ENCODE measurements around the gene TEX261. TPM values are rescaled to one million over a fixed set of nuclear protein-coding genes. Genes with fewer than 3 reads are reported as not detected.
A peak's percentile ranks its signal among the peaks of the same experiment; 100 is the strongest.

Gene TEX261
- total and polyA plus RNA-seq, 8 donors, result 19.0 to 46.2 (median 41.6) TPM

DNA sequence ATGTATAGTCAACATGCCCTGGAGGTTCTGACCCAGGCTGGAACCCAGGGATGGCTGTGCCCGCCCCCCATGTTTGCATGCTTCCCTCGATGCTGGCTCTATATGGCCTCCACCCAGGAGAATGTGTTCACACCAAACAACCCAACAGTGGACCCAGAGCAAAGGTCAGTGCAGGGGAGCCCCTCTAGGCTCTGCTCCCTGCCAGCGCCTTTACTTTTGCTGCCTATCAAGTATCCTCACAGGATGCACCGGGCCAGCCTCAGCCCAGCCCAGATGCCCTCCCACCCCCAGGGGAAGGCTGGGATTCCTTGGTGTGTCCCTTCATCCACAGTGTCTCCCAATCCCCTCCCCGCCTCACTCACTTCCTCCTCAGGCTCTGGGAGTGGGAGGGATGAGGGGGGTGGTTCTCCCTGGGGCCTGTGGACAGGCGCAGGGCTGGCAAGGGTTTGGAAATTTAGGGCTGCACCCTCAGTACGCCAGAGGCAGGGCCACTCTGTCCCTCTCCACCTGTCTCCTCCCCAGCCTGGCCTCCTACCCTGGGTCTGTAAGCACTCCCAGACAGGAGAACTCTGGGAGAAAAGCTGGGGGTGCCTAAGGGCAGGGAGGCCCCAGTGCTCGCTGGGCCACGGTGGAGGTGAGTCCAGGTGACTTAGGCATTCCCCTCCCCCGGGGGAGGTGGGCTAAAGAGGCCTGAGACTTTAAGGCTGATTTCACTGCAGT, 56.6 kb downstream of the TEX261 start:
- ATAC-seq (no peak), DNase-seq (no peak)
- TF ChIP-seq, protein P1, sequence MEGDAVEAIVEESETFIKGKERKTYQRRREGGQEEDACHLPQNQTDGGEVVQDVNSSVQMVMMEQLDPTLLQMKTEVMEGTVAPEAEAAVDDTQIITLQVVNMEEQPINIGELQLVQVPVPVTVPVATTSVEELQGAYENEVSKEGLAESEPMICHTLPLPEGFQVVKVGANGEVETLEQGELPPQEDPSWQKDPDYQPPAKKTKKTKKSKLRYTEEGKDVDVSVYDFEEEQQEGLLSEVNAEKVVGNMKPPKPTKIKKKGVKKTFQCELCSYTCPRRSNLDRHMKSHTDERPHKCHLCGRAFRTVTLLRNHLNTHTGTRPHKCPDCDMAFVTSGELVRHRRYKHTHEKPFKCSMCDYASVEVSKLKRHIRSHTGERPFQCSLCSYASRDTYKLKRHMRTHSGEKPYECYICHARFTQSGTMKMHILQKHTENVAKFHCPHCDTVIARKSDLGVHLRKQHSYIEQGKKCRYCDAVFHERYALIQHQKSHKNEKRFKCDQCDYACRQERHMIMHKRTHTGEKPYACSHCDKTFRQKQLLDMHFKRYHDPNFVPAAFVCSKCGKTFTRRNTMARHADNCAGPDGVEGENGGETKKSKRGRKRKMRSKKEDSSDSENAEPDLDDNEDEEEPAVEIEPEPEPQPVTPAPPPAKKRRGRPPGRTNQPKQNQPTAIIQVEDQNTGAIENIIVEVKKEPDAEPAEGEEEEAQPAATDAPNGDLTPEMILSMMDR (IDR thresholded peaks at IDR 0.05), result no peak

DNA sequence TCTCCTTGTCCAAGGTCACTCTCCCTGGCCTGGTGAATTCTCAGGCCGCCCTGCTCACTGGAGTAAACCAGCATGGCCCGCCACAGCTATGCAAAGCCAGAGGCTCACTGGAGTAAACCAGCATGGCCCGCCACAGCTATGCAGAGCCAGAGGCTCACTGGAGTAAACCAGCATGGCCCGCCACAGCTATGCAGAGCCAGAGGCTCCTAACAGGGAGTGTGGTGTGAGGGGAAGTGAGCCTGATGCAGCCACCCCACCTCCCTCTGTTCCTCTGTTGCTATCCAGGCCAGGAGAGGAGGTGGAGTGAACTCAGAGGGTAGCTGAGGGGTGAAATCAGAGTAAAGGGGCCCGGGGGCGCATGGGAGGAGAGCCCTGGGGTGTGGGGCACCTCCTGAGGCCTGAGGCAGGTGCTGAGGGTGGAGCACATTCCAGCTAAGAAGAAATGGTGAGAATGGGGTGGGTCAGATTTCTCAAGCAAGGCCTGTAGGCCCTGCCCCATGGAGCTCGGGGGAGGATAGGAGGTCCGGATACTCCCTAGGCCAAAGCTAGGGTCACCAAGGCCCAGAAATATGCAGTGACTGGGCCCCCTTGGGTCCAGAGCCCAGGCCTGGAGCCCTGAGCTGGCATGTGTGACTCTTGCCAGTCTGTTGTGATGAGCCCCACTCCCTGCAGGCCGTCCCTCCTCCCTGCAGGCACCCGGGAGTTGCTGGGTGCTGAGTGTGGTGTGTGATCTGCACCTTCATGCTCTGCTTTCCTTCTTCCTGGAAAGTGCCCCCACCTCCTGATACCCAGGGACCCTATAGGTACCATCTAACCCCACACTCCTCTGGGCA, 57.5 kb downstream of the TEX261 start:
- FAIRE-seq (no peak), ATAC-seq (no peak)
- no peak overlapping the region for H3K27ac ChIP-seq

More for the DNA sequence above, 56.6 kb downstream of the TEX261 start:
- Histone ChIP-seq H3K4me3 (no peak overlapping the region), H3K27me3 (no peaks in the 10 kb centered on the region), H3K27ac (no peak overlapping the region), H3K9me3 (no peaks in the 10 kb centered on the region), H3K36me3 (no peaks in the 10 kb centered on the region), H3K4me1 (no peaks in the 10 kb centered on the region)
- FAIRE-seq, result no peak
- 76 to 81% methylated on average over 10 of the region's 10 CpGs for WGBS, 2 donors
- intact Hi-C loops (cut with DNase I), result loop anchor here in 1 of 3 donors (10.0 kb wide), 1 partner anchor 153 kb away; no protein-coding TSS in a partner anchor

DNA sequence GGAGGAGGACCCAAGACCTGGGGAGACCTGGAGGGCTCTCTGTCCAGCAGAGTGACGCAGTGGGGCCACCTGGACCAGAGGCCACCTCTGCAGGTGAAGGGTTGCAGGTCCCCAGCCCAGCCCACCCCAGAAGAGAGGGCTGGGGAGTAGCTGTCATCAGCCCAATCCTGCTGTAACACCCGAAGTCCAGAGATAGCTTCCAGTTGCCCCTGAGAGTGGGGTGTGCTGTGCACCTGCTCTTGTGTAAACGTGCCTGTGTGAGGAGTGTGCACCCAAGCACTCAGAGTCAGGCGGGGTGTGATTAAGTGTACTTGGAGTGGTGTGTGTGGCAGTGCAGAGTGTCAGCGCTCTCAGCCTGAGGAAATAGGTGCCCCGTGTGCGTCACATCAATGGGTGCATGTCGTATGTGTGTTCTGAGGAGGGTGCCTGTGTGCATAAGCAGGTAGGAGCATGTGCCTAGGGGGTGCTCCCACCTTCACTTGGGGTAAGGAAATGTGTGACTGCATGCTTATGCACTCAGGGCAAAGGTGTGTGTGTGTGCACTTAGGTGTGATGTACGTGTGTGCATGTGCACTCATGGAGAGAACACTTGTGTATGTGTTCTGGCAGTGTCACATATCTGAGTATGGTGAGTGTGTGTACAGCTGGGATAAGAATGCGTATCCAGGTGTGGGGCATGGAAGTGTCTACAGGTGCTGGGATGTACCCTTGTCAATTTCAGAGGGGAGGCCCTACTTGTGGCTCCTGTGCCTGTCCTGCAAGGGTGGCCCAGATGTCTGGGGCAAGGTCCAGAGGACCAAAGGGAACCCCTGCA, 58.3 kb downstream of the TEX261 start:
- no peaks in the 10 kb centered on the region for H3K9me3 ChIP-seq

More for the DNA sequence above, 57.5 kb downstream of the TEX261 start:
- no peaks in the 10 kb centered on the region for H3K27me3 ChIP-seq
- TF ChIP-seq, protein P1 (IDR thresholded peaks at IDR 0.05), result no peak
- H3K9me3 ChIP-seq, result no peaks in the 10 kb centered on the region
- 71 to 91% methylated on average over 10 of the region's 10 CpGs for WGBS, 2 donors
- H3K4me3 ChIP-seq, result no peak overlapping the region
- no peaks in the 10 kb centered on the region for H3K4me1 ChIP-seq
- no peaks in the 10 kb centered on the region for H3K36me3 ChIP-seq
- DNase-seq, result peak in 1 of 6 donors; percentile 31
- intact Hi-C loops (cut with DNase I), result loop anchor here in 1 of 3 donors (10.0 kb wide), 1 partner anchor 152 kb away; no protein-coding TSS in a partner anchor

More for the DNA sequence above, 58.3 kb downstream of the TEX261 start:
- WGBS, 2 donors, result 76 to 82% methylated on average over 10 of the region's 10 CpGs
- TF ChIP-seq, protein P1 (IDR thresholded peaks at IDR 0.05), result no peak
- no peaks in the 10 kb centered on the region for H3K4me1 ChIP-seq
- H3K36me3 ChIP-seq, result no peaks in the 10 kb centered on the region
- ATAC-seq, result peak in 1 of 4 donors; percentile 25
- no peak overlapping the region for H3K4me3 ChIP-seq
- peak in 2 of 6 donors; percentile 6 to 24 for DNase-seq
- H3K27ac ChIP-seq, result no peak overlapping the region
- intact Hi-C loops (cut with DNase I), result loop anchor here in 1 of 3 donors (10.0 kb wide), 1 partner anchor 152 kb away; no protein-coding TSS in a partner anchor
- H3K27me3 ChIP-seq, result no peaks in the 10 kb centered on the region
- FAIRE-seq, result no peak

Other genes with a start within 250 kb of the TEX261 start
- 1 to 10 TPM; 2.6 to 5.5 (median 4.0) TPM for gene ADD2, start 226.7 kb downstream of the TEX261 start, total RNA-seq
- gene ADD2, start 226.7 kb downstream of the TEX261 start, polyA plus RNA-seq, result 1 to 10 TPM in 1 of 2 donors, under 1 TPM in 1; 0.38 to 1.2 TPM
- under 1 TPM in 1 of 6 donors, not detected in 5; 0.83 TPM for gene FIGLA, start 204.2 kb downstream of the TEX261 start, total RNA-seq
- gene FIGLA, start 204.2 kb downstream of the TEX261 start, polyA plus RNA-seq, result 1 to 10 TPM in 1 of 2 donors, not detected in 1; 1.1 TPM
- under 1 TPM in 4 of 6 donors, not detected in 2; 0.12 to 0.23 (median 0.16) TPM for gene CLEC4F, start 174.3 kb downstream of the TEX261 start, total RNA-seq
- gene CLEC4F, start 174.3 kb downstream of the TEX261 start, polyA plus RNA-seq, result under 1 TPM; 0.49 to 0.56 TPM
- gene CD207, start 159.1 kb downstream of the TEX261 start, total RNA-seq, result under 1 TPM in 4 of 6 donors, not detected in 2; 0.09 to 0.34 (median 0.19) TPM
- under 1 TPM; 0.11 to 0.16 TPM for gene CD207, start 159.1 kb downstream of the TEX261 start, polyA plus RNA-seq
- 1 to 10 TPM in 4 of 6 donors, under 1 TPM in 2; 0.83 to 2.0 (median 1.2) TPM for gene VAX2, start 94.3 kb downstream of the TEX261 start, total RNA-seq
- gene VAX2, start 94.3 kb downstream of the TEX261 start, polyA plus RNA-seq, result 1 to 10 TPM; 3.5 to 7.0 TPM
- gene ATP6V1B1, start 59.0 kb downstream of the TEX261 start, total RNA-seq, result 1 to 10 TPM; 1.4 to 3.1 (median 2.4) TPM
- 10 to 100 TPM; 10.9 to 17.0 TPM for gene ATP6V1B1, start 59.0 kb downstream of the TEX261 start, polyA plus RNA-seq
- gene ANKRD53, start 16.2 kb downstream of the TEX261 start, total RNA-seq, result 1 to 10 TPM; 3.5 to 9.0 (median 5.6) TPM
- gene ANKRD53, start 16.2 kb downstream of the TEX261 start, polyA plus RNA-seq, result 10 to 100 TPM in 1 of 2 donors, 1 to 10 TPM in 1; 7.8 to 10.2 TPM
- 10 to 100 TPM; 38.9 to 83.2 (median 54.4) TPM for gene NAGK, start 73.8 kb upstream of the TEX261 start, total RNA-seq
- gene NAGK, start 73.8 kb upstream of the TEX261 start, polyA plus RNA-seq, result 100 to 1,000 TPM; 136 to 138 TPM
- gene MCEE, start 135.4 kb upstream of the TEX261 start, total RNA-seq, result 10 to 100 TPM; 15.0 to 18.8 (median 15.6) TPM
- gene MCEE, start 135.4 kb upstream of the TEX261 start, polyA plus RNA-seq, result 10 to 100 TPM; 17.4 to 28.5 TPM
- gene MPHOSPH10, start 135.8 kb upstream of the TEX261 start, total RNA-seq, result 10 to 100 TPM; 11.6 to 17.6 (median 14.4) TPM
- 10 to 100 TPM; 14.5 to 22.5 TPM for gene MPHOSPH10, start 135.8 kb upstream of the TEX261 start, polyA plus RNA-seq
- gene PAIP2B, start 232.2 kb upstream of the TEX261 start, total RNA-seq, result 10 to 100 TPM; 30.4 to 67.4 (median 51.1) TPM
- 10 to 100 TPM in 1 of 2 donors, 1 to 10 TPM in 1; 9.0 to 12.9 TPM for gene PAIP2B, start 232.2 kb upstream of the TEX261 start, polyA plus RNA-seq

Data from pancreas (tissue), 10 donors.